ENCODE results near the gene CNKSR1.

- TF ChIP-seq, protein P1, sequence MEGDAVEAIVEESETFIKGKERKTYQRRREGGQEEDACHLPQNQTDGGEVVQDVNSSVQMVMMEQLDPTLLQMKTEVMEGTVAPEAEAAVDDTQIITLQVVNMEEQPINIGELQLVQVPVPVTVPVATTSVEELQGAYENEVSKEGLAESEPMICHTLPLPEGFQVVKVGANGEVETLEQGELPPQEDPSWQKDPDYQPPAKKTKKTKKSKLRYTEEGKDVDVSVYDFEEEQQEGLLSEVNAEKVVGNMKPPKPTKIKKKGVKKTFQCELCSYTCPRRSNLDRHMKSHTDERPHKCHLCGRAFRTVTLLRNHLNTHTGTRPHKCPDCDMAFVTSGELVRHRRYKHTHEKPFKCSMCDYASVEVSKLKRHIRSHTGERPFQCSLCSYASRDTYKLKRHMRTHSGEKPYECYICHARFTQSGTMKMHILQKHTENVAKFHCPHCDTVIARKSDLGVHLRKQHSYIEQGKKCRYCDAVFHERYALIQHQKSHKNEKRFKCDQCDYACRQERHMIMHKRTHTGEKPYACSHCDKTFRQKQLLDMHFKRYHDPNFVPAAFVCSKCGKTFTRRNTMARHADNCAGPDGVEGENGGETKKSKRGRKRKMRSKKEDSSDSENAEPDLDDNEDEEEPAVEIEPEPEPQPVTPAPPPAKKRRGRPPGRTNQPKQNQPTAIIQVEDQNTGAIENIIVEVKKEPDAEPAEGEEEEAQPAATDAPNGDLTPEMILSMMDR (IDR thresholded peaks at IDR 0.05; ENCODE audit: insufficient read depth, low read length) = no peak
- TF ChIP-seq POLR2AphosphoS5 (IDR thresholded peaks at IDR 0.05; ENCODE audit: low read depth) (no peak), GABPA (IDR thresholded peaks at IDR 0.05; ENCODE audit: low read depth) (no peak)
Observed at GRCh38 chr1:26148887-26149286, 28.4 kb upstream of the CNKSR1 start.
